Spleen (tissue), 7 donors: Measurements from ENCODE around the gene TBL1XR1.

Experiments
- POLR2A ChIP-seq, 3 donors: fragments of 450-650 bp; IDR thresholded peaks; one replicate each; pipeline ENCODE4 v1.5.1; 2017; ENCODE audit warnings: antibody characterized with exemption in 3 of 3, mild to moderate bottlenecking in 1 of 3
- POLR2AphosphoS5 ChIP-seq, 3 donors: sonication (generic); formaldehyde crosslinking; IDR thresholded peaks; one replicate each; pipeline ENCODE4 v1.5.1; 2017; ENCODE audit warnings: antibody characterized with exemption in 3 of 3
- TF ChIP-seq, protein P1 (sequence below), 11 experiments: fragments of 200-600 bp in 7 of 11; fragments of 450-650 bp in 4 of 11; sonication (generic) in 4 of 11; IDR thresholded peaks in 8 of 11; conservative IDR thresholded peaks in 3 of 11; 1 replicate in 7 of 11; 2 replicates in 4 of 11; pipeline versions ENCODE4 v1.4.0 to v1.8.0; 2016 to 2021; ENCODE audit warnings: antibody characterized with exemption in 11 of 11, inconsistent platforms in 4 of 11, mild to moderate bottlenecking in 1 of 11
- donor health status: DM: no; HTN: no; CAD: no; lungs with moderate emphysema.
- donor health status: DM: no; HTN: no; CAD: no.
- donor health status: DM: no; HTN: no; CAD: no.

DNA sequence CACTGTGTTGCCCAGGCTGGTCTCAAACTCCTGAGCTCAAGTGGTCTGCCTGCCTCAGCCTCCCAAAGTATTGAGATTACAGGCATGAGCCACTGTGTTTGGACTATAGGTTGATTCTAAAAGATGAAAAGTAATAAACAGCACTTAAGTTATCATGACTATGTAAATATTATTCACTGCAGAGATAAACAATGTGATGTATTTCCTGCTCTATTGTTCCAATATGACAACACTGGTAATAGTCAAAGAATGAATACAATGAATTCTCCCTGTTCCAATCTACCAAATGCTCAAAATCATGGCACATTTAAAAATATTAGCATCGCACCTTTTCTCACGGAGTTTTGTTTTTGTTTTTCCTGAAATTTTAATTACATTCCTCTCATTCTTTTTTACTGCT is 36.8 kb upstream of the TBL1XR1 start:
- no peak for TF ChIP-seq POLR2AphosphoS5 (IDR thresholded peaks at IDR 0.05)
- TF ChIP-seq, protein P1, sequence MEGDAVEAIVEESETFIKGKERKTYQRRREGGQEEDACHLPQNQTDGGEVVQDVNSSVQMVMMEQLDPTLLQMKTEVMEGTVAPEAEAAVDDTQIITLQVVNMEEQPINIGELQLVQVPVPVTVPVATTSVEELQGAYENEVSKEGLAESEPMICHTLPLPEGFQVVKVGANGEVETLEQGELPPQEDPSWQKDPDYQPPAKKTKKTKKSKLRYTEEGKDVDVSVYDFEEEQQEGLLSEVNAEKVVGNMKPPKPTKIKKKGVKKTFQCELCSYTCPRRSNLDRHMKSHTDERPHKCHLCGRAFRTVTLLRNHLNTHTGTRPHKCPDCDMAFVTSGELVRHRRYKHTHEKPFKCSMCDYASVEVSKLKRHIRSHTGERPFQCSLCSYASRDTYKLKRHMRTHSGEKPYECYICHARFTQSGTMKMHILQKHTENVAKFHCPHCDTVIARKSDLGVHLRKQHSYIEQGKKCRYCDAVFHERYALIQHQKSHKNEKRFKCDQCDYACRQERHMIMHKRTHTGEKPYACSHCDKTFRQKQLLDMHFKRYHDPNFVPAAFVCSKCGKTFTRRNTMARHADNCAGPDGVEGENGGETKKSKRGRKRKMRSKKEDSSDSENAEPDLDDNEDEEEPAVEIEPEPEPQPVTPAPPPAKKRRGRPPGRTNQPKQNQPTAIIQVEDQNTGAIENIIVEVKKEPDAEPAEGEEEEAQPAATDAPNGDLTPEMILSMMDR (IDR thresholded peaks at IDR 0.05 in 8 of 11, conservative IDR thresholded peaks at IDR 0.05 in 3 of 11): no peak
- TF ChIP-seq POLR2A (IDR thresholded peaks at IDR 0.05): no peak
